GM15510 (cell line): ENCODE measurements around the gene KCNK18.

Experiments
- POLR2A ChIP-seq: IDR thresholded peaks from 3 replicates; pipeline ENCODE4 v1.6.1; 2011; ENCODE audit warnings: borderline replicate concordance; ENCODE audit not compliant: insufficient read length; ENCODE audit errors: extremely low read depth

KCNK18 gene

DNA sequence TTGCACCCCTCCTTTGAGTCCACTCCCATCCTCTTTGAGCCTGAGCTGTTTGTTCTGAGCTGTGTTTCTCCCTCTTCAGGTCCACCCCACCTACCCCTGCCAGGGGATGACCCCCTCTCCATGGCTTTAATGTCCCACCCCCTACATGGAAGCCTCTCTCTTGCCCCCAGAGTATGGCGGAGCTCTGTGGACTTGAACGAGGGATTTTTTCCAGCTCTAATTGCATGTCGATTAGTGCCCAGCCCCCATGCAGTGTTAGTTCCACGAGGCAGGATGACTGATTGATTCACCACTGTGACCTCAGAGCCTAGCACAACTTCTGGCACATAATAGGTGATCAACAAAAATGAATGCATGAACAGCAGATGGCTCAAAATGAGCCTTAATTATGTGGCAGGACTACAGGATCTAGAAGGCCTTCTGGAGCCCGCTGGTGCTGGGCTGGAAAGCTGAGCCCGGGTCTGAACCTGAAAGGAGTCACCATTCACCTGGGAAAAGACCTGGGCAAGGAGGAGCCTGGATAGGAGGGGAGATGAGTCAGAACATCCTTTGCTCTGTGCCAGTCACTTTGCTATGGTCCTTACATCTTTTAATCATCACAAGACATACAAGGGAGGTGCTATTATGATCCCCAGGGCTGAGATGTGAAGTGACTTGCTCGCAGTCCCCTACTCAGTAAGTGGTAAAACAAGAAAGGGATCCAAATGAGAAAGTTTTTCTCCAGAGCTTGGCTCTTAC is 26.6 kb downstream of the KCNK18 start:
- no peak for TF ChIP-seq POLR2A

DNA sequence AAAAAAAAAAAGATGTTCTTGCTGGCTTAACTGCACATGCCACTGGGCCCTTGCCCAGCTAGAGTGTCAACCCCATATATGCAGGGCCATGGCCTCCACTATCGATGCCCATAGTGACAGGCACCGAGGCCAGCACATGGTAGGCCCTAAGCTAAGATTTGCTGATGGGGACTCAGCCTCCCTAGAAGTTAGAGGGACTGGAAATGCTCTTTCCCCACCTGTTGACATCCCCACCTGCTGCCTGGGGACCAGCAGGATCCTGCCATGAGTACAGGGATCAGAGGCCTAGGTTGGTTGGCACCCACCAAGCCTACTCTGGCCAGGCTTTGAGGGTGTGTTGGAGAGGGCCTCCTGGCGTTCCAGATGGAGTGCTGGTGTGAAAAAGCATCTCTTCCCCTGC is 27.6 kb downstream of the KCNK18 start:
- TF ChIP-seq POLR2A, result no peak

DNA sequence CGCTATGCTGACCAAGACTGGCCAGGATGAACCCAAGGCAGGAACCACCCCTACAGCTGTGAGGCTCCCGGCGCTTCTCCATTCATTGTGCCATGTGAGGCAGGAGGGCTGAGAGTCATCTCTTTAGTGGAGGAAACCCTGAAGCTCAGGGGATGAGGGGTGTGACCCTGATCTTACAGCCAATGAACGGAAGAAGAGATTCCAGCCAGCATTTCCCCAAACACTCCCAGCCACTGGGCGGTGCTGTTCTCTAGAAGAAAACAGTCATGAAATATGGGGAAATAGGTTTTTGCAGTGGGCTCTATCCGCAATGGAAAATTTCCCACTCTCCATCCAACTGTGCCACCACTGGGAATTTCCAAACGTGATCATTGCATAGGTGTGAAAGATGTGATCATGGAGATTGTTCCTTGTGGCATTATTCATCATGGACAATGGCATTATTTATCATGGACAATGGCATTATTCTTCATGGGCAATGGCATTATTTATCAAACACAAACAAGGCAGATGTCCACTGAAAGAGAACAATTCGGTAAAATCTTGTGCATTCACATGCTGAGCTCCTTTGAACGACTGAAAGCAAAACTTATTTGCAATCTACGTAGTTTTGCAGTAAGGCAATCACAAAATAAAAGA is 29.6 kb downstream of the KCNK18 start:
- TF ChIP-seq POLR2A, result no peak

DNA sequence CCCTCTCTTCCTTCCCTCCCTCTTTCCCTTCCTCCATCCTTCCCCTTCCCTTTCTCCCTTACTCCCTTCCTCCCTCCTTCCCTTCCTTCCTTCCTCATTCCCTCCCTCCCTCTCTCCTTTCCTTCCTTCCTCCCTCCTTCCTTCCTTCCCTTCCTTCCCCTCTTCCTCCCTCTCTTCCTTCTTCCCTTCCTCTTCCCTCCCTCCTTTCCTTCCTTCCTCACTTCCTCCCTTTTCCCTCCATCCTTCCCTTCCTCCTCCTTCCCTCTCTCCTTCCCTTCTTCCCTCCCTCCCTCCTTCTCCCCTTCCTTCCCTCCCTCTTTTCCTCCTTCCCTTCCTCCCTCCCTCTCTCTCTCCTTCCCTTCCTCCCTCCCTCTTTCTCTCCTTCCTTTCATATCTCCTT is 30.9 kb downstream of the KCNK18 start:
- no peak for TF ChIP-seq POLR2A

DNA sequence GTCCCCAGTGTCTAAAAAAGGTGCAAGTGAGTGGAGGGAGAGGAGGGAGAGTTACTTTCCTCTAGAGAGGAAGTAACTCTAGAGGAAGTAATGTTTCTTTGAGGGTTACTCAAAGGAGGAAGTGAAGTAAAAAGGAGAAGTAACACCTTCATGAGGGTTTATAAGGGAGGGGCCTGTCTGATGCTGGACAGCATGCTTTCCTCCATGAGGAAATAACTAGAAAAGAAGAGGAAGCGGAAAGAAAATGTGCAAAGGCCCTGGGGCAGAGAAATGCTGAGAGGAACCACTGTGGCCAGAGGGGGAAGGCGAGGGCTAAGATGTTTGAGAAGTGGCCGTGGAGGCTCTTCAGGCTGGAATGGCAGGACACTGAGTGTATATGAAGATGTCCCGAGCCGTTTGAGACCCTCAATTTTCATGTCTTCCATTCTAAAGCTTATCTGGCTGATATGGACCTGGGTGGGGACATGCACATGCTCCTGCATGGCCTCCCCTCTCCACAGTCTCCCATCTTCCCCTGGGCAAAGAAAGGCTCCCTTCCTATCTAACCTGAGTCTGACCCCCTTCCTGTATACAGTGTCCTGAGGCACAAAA is 40.2 kb downstream of the KCNK18 start:
- TF ChIP-seq POLR2A, result no peak

DNA sequence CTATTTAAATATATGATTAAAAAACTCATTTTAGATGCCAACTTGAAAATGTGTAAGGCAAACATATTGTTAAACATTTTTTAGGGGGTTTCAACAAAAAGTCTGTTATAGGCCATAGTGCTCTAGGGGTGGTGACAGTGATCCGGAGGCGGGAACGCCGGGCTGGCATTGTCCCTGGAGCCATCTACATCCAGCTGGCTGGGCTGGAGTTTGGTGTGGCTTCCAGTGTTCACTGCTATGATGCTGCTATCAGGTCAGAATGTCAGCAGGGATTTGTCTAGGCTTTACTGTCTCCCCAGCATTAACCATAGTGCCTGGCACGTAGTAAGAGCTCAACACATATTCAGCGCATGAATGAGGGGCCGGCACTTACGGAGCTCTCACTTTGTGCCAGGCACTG is 41.8 kb downstream of the KCNK18 start:
- no peak for TF ChIP-seq POLR2A

DNA sequence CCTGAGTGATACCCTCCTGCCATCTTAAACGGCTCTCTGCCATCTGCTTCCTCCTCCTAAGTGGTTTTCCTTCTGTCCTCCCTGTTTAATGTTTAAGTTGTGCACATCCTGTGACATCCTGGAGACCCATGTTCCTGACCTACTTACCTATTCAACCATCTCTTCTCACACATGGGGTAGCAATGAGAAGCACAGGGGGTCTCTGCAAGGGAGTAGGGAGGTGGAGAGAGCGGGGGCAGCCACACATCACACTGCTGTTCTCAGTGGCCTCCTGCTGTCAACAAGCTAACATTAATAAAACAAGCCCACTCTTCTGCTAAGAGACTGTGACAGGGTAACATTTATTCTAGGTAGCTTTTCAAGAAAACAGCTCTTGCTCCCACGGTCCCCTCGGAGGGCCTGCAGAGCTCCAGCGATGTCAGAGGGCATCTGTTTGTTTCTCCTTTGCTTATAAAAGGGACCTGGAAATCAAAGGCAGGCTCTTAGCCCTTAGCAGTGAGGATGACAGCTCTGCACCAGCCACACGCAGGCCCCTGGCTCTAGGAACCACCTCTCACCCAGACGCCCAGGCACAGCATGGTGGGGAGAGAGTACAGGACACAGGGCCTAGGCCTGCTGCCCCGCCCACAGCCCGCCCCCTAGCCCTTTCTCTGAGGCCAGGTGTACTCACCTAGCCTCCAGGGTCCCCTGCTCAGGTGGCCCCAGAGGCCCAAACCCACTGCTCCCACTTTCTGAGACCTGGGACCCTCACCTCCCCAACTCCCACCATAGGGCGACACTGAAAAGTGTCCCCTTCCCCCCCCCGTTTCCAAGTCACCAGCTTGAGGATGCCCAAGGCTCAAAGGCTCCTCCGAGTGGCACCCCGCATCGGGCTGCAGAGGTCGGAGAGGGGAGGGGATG is 42.7 kb downstream of the KCNK18 start:
- no peak for TF ChIP-seq POLR2A

DNA sequence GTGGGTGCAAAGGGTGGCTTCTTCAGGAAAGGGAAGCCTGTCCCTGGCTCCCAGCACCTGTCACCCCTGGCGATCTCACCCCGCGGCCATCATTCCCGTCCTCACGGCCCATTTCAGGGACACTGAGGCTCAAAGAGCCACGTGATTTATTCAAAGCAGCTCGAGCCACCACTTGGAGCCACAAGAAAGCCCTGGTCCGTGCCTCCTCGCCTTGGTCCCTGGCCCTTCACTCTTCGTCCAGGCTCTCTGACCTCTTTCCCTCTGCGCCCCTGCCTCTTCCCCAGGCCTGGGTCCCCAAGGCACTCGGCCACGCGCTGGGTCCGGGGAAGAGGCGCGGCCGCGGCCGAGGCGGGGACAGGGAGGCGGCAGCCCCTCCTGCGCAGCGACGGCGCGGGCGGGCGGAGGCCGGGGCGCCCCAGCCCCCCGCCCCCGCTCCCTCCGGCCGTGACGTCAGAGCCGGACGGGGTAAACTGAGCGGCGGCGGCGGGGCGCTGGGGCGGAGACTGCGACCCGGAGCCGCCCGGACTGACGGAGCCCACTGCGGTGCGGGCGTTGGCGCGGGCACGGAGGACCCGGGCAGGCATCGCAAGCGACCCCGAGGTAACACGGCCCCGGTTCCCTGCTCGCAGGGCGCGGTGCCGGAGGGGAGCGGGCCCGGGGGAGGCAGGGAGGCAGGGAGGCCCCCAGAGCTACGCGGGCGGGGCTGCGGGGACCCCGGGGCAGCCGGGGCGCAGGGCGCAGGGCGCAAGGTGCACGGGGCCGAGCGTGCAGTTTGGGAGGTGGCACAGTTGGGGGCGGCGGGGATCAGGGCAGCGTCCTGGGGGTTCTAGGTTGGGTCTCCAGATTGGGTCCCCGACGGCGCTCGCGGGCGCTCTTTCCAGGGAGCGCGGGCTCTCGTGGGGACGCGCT is 43.6 kb downstream of the KCNK18 start, which contains the start of gene SLC18A2:
SLC18A2 (plus strand) TSS at position 494 of the 909 bp plus-strand sequence. CDS start 580 bp downstream, outside the sequence.
- TF ChIP-seq POLR2A, result no peak

DNA sequence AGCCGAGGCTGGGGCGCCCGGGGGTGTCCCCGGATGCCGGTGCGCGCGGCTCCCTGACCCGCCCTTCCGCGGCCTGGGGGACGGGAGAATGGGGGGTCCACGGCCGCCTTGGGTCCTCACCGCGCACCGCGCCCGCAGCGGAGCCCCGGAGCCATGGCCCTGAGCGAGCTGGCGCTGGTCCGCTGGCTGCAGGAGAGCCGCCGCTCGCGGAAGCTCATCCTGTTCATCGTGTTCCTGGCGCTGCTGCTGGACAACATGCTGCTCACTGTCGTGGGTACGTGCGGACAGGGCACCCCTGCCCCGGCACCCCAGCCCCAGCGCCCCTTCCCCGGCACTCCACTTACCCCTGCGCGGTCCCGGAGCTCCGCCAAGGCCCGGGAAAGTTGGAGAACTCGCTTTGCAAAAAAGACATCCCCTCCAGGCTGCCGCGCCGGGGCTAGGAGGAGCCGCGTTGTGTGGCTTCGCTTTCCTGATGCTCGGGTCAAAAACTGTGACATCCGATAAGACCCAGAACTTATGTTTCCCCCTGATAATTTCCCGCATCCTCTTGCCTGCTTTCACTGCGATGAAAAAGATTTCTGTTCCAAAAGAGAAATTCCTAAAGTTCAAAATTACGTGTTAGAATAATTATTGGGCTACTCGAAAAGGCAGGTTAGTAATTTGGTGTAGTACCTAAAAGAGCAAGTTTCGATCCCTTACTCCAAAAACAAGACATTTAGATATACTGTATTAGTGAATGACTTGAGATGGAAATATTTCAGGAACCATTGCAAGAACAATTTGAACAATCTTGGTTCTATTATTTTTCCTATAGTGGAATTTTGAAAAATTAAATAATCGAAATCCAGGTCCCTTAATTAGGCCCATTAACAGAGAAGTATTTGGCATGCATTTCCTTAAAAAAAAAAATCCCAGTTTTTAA is 44.5 kb downstream of the KCNK18 start:
- TF ChIP-seq POLR2A, result no peak

DNA sequence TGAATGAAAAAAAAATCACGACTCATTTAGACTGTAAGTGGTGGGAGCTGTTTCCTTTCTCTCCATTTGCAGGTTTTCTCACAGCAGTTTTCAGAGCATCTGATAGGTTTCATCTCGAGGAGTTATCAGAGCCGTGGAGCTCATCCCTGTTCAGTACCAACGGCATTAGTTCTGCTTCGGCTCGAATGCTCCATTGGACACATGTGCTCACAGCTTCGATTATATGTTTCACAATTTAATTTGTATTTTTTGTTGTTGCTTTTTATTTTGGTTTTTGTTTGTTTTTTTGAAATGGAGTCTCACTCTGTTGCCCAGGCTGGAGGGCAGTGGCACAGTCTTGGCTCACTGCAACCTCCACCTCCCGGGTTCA is 45.2 kb downstream of the KCNK18 start:
- no peak for TF ChIP-seq POLR2A

DNA sequence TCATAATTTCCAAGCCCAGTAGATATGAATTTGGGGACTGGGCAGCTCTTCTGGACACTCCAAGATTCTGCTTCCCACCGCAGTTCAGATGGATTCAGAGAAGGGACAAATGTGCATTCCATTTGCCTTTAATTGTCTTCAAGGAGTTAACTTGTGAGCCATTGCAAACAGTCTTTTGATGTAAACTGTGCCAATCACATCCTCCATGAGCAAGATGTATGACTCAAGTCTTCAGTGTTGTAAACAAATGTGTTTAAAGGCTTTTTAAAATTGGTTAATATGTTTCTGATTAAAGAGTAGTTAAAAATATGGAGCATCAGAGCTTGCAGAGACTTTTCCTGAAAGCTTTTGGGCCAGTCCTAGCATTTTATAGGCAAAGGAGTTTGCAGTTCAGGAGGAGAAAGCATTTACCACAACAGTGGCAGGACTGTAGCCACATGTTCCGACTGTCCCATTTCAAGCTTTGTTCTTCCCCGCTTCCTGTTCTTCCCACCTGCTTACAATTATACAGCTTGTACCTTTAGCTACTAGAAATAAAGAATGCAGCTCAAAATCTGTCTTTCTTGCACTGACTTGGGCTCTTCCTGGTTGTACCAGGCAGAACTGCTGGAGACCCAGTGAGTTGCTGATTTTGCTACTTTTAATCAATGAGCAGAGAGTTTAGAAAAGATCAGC is 49.8 kb downstream of the KCNK18 start:
- TF ChIP-seq POLR2A, result no peak

DNA sequence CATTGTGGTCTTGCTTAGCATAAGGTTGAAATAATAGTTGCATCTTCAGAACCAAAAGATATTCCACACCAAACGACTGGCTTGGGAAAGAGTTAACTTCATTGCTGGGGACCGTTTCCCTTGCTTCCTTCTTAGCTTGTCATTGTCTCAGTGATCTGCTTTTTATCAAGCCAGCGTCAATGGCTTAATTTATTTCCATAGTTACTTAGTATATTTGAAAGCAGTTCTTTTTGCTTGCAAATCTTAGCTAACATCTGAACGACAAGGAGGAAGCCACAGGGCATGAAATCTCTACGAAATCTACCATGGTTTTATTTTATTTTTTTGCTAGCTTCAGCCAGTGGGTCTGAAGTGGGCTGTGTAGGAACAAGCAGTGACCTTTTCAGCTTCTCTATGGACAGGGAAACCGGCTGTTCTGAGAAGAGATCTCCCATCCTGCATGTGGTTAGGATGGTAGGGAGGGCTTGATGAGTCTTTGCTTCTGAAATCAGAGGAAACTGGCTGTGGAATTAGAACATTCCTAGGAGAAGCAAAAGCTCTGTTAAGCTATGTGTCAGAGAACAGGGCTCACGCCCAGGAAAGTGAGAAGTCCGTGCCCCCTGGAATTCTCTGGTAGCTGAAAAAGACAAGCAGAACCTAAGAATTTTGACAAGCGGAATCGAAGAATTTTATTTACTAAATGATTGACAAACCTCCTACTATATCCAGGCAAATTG is 51.6 kb downstream of the KCNK18 start:
- TF ChIP-seq POLR2A, result no peak

DNA sequence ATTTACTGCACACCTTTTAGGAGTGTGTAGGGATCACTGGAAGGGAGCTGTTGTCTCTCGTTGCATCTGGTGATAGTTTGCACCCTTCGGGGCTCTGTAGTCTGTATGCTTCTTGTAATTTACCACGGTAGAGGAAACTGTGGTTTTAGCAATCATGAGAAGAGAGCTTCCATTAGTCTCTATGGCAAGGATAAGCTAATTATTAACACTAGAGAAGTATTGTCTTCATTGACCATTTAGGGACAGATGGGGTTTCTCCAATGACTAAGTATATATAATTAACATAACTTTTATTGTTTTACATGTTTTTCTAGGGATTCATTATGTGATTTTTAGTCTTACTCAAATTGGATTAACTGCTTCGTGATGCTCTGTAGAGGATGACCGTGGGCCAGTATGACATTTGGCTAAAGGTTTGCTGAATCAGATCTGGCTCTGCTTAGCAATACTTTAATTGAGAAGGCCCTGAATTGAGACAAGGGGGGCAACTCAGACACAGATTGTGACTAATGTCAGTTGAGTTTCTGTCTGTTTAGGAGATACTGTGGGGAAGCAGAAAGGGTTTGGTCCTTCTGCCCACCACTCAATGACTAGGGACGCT is 52.3 kb downstream of the KCNK18 start:
- no peak for TF ChIP-seq POLR2A
